Non-pigmented ciliary epithelial cell (primary cell): ENCODE measurements around the gene BNC2.
"Not testable (repeated sequence)": the region's sequence is repeated elsewhere in the genome, so short reads cannot be mapped to it uniquely, and the experiment has no call there.

Experiments used
- DNase-seq: peaks from one replicate; pipeline ENCODE4 v3.0.0-alpha.2; 2010; ENCODE audit warnings: low read depth

The BNC2 gene

DNA sequence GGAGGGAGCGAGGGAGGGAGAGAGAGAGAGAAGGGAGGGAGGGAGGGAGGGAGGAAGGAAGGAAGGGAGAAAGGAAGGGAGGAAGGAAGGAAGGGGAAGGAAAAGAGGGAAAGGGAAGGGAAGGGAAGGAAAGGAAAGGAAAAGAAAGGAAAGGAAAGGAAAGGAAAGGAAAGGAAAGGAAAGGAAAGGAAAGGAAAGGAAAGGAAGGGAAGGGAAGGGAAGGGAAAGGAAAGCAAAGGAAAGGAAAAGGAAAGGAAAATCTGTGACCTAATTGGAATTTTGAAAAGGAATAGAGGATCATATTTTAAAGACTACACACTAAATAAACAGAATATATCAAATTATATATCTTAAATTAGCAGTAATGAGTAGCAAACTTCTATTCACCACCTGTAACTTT, 330.8 kb downstream of the BNC2 start:
- DNase-seq, result not testable (repeated sequence)

DNA sequence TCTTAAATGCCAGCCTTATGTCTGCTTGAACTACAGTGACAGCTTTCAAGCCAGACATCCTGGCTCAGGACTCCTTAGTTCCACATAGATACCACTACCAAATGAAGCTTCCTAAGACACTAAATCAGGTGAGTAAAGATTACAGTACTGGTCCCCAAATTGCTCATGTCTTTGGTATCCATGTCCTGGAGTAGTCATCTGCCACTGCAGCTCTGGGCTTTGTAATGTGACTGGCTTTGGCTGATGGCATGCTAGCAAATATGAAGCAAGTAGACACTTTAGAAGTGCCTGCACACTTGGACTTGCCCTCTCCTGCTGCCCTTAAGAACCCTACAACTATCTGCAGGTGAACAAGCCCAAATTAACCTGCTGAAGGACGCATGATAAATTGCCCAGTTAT, 334.9 kb downstream of the BNC2 start:
- no peak for DNase-seq

DNA sequence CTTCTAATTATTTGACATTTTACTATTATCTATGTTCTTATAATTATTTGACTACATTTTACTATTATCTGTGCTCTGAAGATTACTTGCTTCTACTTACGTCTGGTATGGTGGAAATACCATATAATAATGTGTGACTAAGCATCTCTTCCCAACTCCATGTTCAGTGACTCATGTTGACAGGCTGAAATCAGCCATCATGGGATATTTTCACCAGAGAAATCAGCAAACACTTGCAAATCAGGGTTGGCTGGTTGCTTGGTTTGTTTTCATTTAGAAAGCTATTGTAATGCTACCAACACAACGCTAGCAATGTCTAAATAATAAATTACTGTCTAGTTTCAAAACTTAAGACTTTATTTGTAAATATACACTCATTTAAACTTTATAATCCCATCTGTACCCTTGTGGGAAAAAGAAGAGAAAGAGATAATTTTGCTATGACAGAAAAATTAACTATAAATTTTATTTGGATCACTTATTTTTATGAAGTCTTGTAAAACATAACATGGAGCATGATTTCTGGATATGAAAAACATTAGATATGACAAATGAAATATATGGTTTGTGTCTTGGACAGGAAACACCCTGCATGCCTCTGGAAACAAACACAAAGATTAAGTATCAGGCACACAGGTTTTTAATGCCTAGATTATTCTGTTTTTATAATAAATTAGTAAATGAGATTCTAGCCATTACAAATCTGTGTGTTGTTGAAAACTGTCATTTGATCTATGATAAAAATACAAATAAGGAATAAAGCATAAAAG, 337.6 kb downstream of the BNC2 start:
- peak; percentile 79 for DNase-seq

DNA sequence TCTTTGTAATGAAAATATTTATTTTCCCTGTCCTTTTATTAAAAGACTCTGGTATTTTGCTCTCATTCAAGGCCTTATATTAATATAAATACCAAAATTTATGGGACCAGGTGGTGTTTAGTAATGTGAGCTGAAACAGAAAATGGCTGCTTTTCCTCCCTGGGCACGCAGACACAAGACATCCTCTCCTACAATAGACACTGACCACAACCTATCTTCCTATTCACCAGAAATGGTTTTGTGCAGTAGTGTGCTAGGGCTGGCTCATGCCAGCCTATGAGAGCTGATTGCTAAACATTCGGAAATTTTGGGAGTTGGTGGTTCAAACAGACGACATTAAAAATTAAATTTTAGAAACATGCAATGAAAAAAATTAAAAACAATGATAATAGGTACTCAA, 338.2 kb downstream of the BNC2 start:
- no peak for DNase-seq

DNA sequence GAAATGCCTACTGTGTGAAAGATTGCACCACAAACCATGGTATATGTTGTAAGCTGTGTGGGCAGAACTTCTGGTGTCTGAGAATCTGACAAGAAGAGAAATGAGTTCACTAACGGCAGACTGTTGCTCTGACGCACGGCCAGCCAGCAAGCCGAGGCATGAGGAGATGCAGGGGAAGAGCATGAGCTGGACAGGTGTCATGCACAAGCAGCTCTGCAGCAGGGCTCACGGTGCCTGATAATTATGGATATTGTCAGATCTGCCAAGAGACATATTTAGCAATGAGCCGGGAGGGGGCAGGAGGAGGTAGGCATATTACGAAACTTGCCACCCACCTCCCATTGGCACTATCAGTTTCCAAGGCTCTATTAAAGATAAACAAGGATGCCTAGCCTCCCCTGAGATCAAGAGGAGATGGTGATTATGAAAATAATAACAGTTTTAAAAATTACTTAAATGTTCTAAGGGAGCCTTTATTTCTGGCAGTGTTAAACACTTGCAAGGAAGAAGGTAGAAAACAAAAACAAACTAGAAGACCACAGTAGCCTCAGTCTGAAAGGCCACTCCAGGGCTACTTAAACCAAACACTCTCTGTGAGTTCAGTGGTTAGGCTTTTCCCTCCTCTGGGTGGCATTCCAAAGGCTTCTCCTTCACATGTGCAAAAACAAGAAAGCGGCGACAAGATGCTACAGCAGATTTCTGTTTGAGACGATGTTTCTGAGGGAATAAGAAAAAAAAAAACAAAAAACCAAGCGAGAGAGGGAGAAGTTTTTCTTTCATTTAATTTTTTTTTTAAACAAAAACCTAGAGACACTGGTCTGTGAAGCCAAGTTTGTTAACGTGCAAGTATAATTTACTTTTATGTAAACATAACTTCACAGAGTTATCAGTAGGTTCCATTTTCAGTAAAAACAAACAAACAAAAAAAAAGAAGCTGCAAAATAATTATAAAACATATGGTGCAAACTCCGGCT, 339.5 kb downstream of the BNC2 start:
- no peak for DNase-seq

DNA sequence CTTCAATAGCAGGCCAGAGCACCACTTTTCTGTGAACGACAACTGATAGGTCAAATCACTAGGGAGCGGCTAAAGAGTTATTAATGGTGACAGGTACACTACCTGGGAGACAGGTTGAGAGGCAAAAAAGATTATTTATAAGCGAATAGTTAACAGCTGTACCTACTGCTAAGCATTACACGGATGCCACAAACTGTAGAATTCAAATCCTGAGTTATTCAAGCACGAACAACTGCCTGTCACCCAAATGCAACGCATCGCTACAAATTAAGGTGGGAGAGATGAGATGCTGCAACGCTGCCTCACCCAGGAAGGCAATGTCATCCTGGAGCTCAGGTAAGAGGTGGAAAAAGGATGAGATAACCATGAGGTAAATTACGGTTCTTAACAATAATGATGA, 342.9 kb downstream of the BNC2 start:
- DNase-seq, result no peak

DNA sequence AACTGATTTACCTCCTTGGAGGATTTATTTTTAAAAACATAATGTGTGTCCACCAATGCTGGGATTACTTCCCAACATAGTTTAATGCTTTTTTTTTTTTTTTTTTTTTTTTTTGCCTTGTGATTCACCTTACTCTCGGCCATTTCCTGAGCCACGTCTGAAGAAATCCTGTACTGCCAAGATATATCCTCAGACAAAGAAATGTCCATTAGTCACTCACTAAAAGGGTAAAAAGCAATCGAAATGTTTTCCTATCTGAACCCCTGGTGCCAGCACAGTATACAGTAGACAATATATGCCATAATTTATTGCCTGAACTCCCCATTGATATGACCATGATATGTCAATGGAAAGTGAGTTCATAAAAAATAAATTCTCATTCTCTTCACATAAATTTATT, 344.1 kb downstream of the BNC2 start:
- DNase-seq, result no peak

DNA sequence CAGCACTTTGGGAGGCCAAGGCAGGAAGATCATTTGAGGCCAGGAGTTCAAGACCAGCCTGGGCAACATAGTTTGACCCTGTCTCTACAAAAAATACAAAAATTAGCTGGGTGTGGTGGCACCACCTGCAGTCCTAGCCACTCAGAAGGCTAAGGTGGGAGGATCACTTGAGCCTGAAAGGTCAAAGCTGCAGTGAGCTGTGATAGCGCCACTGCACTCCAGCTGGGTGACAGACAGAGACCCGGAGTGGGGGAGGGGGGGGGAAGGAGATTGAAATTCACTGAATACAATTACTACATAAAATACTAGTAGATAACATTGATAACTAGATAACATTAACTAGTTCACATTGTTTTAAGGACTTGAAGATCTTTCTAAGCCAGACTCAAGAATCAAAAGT, 345.6 kb downstream of the BNC2 start:
- DNase-seq, result no peak

DNA sequence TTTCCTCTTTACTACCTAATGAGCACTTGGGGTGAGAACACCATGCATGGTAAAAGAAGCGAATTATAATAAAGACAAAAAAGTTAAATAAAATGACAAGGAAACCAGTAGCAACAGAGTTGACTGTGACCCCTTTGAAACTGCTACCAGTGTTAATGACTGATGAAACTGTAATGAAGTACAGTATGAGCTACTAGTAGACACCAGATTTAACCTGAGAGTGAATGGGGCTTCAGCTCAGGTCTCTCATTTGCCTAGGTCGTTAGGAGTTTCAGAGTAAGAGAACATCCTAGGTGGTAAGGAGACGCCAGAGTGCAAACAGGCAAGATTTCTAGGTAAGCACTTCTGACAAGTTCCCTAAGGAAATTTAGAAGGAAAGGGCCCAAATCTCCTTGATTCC, 346.4 kb downstream of the BNC2 start:
- DNase-seq, result no peak

DNA sequence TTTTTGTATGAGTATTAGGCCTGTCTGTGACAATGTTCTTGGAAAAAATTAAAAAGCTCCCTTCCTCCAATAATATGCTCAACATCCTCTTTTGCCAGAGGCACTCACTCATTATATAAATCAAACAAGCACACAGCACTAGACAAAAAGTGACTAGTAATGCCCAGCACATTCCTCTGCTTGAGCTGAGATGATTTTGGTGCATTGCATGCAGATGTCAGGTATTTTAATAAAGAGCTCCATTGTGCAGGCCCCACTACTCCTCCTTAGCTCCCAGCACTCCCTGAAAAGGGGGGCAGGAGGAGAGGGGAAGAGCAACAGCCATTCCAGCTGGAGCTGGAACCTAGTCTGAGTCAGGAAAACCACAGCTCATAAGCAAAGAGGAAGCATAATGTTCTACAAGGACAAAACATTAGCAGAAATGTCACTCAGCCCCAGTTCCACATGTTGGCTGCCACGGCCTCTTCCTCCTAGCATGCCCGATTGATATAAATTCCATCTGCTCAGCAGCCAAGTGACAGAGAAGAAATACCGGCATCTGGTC, 348.5 kb downstream of the BNC2 start:
- peak; percentile 75 for DNase-seq

DNA sequence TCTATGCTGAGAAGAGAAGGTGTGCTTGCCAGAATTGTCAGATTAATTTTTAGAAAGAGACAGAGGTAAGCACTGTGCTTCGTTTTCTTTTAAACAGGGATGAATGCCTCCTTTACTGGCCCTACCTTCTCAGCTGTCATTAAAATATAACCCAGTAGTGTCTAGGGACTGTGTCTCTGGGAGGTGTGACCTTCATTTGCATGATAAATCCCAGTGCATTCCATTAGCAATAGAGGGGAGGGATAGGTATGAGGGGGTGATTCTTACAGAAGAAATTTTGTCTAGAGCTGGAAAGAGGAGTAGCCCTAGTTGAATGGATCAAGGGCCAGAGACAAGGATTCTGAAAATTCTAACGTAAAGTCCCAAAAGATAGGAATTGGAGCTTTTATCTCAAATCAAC, 351.5 kb downstream of the BNC2 start:
- no peak for DNase-seq

DNA sequence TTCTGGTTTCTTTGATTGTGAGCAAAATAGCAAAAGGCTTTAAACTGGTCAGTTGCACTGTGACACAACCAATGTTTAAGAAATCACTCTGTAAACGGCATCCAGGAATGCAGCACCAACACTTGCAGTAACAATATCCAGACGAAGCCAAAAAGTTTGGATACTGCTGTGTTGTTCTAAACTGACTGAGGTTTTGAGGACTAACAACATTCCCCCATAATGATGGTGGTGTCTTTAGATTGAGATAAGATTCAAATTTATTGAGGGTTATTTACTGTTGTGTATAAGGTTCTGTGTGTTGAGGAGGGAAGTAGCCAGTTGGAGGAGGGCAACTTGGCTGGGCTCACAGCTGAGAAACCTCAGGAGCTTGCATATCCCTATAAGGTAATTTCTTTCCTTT, 353.6 kb downstream of the BNC2 start:
- no peak for DNase-seq

DNA sequence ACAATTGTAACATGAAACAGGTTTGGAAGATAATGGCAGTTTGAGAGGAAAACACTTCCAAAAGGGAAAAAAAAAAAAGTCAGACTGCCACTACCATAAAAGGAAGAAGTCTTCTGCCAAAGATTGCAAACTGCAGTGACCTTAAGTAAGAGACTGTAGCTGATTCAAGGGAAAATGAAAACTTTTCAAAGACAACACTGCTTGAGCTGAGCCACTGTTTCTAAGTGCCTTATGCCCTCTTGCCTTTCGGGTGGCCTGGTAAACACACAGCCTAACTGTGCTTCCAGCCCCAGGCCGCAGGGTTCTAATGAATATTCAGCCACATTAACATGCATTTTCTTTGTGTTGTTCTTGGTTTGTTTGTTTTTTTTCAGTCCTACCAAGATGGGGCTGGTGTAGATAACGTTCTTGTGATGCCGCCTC, 354.6 kb downstream of the BNC2 start:
- DNase-seq, result no peak

DNA sequence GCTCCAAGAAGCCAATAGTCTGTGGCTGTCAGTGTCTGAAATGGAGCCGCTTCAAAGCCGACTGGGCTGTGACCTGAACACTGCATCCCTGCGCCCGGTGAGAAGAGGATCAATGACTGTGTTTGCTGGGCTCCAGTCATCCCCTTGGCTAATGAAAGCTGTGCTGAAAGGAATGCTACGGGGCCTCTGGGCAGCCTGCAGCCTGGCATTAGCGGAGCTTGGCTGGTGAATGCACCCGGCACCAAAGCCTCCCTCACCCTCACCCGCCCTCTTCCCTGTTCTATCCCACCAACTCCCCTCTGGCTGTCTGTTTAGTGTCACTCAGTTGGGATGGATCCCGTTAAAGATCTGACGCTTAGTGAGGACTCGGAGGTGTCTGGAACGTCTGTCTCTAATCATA, 355.3 kb downstream of the BNC2 start:
- DNase-seq, result no peak

DNA sequence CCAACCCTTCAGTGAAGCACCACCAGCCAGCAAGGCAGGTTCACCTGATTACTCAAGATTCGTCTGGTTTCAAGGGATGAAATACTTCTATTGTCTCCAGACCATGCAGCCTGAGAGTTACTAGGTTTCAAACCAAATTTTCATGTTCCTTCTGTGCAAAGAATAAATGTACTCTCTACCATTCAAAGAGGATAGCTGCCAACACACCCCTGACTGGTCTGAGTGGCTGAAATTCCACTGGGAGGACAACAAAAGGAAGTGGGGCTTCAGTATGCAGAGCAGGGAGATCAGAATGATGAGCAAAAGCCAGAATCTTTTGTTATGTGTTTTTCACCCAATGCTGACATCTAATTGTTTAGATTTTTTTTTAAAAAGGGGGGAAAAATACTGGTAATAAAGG, 356.3 kb downstream of the BNC2 start:
- DNase-seq, result no peak

DNA sequence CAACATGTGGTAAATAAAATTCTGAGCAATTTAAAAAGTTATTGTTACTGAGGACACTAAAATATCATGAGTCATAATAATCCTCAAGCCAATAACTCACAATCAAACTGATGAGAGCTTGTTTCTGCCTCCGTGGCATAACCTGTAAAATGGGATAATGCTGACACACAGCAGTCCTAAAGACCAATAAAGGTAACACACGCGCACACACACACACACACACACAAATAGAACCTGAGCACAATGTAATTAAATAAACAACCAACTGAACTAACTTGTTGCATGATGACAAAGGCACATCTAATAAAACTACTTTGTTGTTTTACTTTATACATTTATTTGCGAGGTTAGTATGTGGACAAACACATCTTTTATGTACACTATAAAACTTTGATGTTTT, 358.2 kb downstream of the BNC2 start:
- DNase-seq, result no peak

DNA sequence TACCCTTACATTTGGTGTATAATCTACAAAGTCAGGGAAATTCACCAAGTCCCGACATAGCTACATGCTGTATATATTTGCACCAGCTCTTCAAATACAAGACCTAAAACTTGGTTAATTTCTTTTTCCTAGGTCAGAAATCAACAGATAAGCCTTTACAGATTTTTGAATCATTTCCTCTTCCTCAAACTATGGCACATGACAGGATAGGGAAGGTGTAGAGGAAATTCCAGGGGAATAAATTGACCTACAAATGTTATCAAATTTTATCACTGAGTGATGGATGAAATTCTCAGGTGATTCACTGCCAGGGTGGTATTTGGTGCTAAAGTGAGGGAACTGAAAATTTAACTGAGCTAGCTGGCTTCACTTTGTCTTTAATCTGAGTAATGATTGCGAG, 360.0 kb downstream of the BNC2 start:
- no peak for DNase-seq

DNA sequence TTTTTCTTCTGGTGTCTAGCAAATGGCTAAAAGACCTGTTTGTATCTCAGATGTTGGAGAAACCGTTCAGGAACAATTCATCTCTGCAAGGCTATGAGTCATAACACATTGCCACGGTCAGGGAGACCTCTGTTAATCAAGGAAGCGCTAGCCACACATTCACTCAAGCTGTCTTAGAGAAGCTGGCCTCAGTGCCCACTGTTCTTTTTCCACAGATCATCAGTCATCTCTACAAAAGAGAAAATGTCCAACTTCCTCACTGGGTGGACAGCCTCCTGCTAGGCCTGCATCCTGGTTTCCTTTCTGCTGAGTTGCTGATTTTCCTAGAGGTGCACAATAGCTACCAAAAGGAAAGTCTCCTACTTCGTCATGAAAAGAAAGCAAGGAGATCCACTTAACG, 360.5 kb downstream of the BNC2 start:
- no peak for DNase-seq

DNA sequence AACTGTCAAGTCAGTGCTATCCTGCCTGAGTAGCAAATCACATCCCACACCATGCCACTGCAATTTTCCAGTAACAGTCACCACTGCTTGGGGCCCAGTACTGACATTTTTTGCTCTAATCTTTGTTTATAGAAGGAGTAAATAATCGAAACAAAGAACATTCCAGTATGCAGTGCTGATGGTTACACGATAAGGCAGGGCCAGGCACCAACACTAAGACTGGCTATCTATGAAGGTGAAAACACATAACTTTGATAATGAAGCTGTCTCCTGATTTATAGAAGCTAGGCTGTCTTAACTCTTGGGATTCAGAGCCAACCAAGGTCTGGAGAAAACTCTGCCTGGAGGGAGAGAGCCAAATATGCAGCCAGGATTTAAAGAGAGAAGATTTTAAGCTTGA, 365.3 kb downstream of the BNC2 start:
- DNase-seq, result peak; percentile 72

DNA sequence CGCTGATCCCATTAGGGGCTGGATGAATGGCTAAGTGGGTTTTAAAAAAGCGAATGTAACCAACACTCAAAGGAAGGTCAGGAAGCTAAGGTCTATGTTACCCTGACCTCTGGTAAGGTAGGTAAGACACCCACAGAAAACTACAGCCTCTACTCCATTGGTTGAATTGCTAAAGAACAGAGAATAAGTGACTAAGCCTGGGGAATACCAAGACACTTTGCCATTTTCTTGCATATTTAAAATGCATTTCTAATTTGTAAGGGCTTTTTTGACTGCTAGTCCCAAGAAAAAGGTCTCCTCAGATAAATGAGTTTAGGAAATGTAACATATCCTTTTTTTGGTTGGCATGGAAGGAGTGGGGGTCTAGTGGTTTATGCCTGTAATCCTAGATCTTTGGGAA, 368.7 kb downstream of the BNC2 start:
- DNase-seq, result no peak

DNA sequence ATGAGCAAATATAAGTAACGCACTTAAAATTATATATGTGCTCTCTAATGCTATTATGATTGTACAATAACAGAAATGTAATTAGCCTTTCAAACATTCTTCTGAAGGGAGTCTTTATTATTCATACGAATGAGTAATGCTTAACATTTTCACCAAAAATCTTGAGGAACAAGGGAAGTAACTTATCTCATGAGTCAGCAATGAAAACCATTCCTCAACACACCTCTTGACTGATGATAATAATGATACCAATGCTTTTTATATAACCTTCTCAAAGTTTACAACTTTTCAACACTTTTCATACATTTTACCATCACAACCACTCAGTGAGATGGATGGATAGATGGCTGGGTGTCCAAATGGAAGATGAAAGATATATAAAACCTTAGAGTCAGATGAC, 369.3 kb downstream of the BNC2 start:
- DNase-seq, result no peak

DNA sequence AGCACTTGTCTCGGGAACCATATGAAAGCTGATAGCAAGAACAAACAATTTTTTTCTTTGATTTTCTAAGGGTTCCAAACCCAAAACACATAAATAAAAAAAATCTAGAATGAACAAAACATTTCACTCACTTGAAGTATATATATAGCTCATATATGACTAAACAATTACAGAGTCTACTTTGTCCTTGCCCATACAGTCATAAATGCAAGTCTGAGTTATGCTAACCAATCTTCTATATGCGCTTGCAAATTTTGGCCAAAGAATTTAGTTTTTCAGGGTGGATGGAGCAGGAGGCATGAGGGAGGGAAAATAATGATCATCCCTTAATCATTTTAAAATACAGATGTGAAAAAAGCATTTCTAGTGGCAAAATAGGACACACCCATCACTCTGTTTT, 370.1 kb downstream of the BNC2 start:
- DNase-seq, result no peak

DNA sequence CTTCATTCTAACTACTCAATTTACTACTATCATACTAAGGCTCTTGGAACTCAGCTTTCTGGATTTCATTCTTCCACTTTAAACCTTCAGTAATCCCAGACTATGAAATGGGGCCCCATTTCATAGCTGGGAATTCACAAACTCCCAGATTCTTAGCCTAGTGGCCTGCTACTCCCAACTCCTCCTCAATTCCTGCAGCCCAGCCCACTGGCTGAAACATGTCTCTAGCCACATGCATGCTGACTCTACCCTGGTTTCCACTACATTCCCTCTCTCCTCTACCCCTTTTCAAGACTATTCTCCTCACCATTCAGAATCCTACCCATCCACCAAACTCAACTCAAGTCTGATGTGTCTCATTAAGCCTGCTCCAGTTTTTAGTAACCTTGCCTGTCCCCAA, 370.6 kb downstream of the BNC2 start:
- DNase-seq, result no peak
